A549 (cell line): ENCODE measurements around the gene GNG12. TPM values are rescaled to one million over a fixed set of nuclear protein-coding genes. Genes with fewer than 3 reads are reported as not detected.

Experiments
- ATAC-seq, 2 experiments: fragments of 200-7000 bp in 1 of 2; fragments of >200 bp in 1 of 2; cut with Nextera tagmentation in 1 of 2; cut with Tn5 transposase in 1 of 2; 3 replicates each; pipeline versions ENCODE4 v1.8.0 to v1.9.1; 2018 to 2020; ENCODE audit warnings: mild to moderate bottlenecking in 1 of 2, moderate library complexity in 1 of 2
- CTCF ChIA-PET: fragments of 300-600 bp; sonication (Branson Sonifier 250); formaldehyde crosslinking; extraction: SDS; loops from one replicate; lab custom pipeline; 2021; ENCODE audit warnings: antibody characterized with exemption, inconsistent platforms; lab: Yijun Ruan, JAX
- POLR2A ChIA-PET: fragments of 350-600 bp; formaldehyde crosslinking; extraction: SDS; loops from one replicate; lab custom pipeline; 2021; ENCODE audit warnings: antibody characterized with exemption, inconsistent platforms; lab: Yijun Ruan, JAX
- DNase-seq, 2 experiments: peaks; one replicate each; pipeline versions ENCODE4 v3.0.0 to v3.0.0-alpha.2; 2011 to 2016; ENCODE audit warnings: low read depth in 1 of 2, low spot score in 1 of 2
- FAIRE-seq: peaks from 2 replicates; lab custom pipeline; 2011; peaks lifted over from hg19 to GRCh38; lab: Jason Lieb, UNC
- H3K27ac ChIP-seq, 2 experiments: fragments of >200 bp; sonication (Bioruptor Twin); formaldehyde crosslinking; 3 replicates each; pipeline ENCODE4 v1.5.1; 2016 to 2017
- H3K4me1 ChIP-seq: fragments of >200 bp; sonication (Bioruptor Twin); formaldehyde crosslinking; 3 replicates; pipeline ENCODE4 v1.6.1; 2016
- H3K4me2 ChIP-seq: fragments of >200 bp; sonication (Bioruptor Twin); formaldehyde crosslinking; 3 replicates; pipeline ENCODE4 v1.6.1; 2016
- H3K4me3 ChIP-seq: fragments of >200 bp; sonication (Bioruptor Twin); formaldehyde crosslinking; 3 replicates; pipeline ENCODE4 v1.5.1; 2016
- H3K9me3 ChIP-seq: fragments of >200 bp; sonication (Bioruptor Twin); formaldehyde crosslinking; 3 replicates; pipeline ENCODE4 v1.6.1; 2016
- CBX8 ChIP-seq: fragments of 200-600 bp; sonication (generic); IDR thresholded peaks from 2 replicates; pipeline ENCODE4 v1.6.1; 2016
- CHD2 ChIP-seq: fragments of 150-350 bp; IDR thresholded peaks from 2 replicates; pipeline ENCODE4 v1.6.1; 2014; ENCODE audit warnings: low read length; ENCODE audit not compliant: partially characterized antibody
- CHD4 ChIP-seq: fragments of 200-600 bp; sonication (generic); IDR thresholded peaks from 2 replicates; pipeline ENCODE4 v1.6.1; 2016; ENCODE audit warnings: antibody characterized with exemption, mild to moderate bottlenecking, borderline replicate concordance
- EHF ChIP-seq: fragments of 250-450 bp; sonication (Bioruptor Pico); IDR thresholded peaks from 2 replicates; pipeline ENCODE4 v1.5.0; 2020; ENCODE audit warnings: mild to moderate bottlenecking
- EHMT2 ChIP-seq: fragments of 200-600 bp; sonication (generic); IDR thresholded peaks from 2 replicates; pipeline ENCODE4 v1.6.1; 2016; ENCODE audit warnings: antibody characterized with exemption, low read depth, mild to moderate bottlenecking, moderate library complexity
- ESRRA ChIP-seq: fragments of 150-350 bp; IDR thresholded peaks from 2 replicates; pipeline ENCODE4 v1.6.1; 2014; ENCODE audit warnings: mild to moderate bottlenecking, low read length, borderline replicate concordance
- FOSB ChIP-seq: fragments of 250-450 bp; sonication (Bioruptor Pico); IDR thresholded peaks from 2 replicates; pipeline ENCODE4 v1.5.0; 2020; ENCODE audit warnings: mild to moderate bottlenecking, moderate library complexity
- HEYL ChIP-seq: fragments of 250-450 bp; sonication (Bioruptor Pico); IDR thresholded peaks from 2 replicates; pipeline ENCODE4 v1.8.0; 2021; ENCODE audit warnings: mild to moderate bottlenecking, moderate library complexity
- HOXB5 ChIP-seq: fragments of 250-450 bp; sonication (Bioruptor Pico); IDR thresholded peaks from 2 replicates; pipeline ENCODE4 v1.5.0; 2020; ENCODE audit warnings: mild to moderate bottlenecking, moderate library complexity
- KDM5A ChIP-seq: fragments of 200-600 bp; sonication (generic); IDR thresholded peaks from 2 replicates; pipeline ENCODE4 v1.6.1; 2016; ENCODE audit warnings: antibody characterized with exemption, mild to moderate bottlenecking
- MAZ ChIP-seq: fragments of 150-350 bp; IDR thresholded peaks from 2 replicates; pipeline ENCODE4 v1.6.1; 2014; ENCODE audit warnings: antibody characterized with exemption, low read depth, low read length, borderline replicate concordance
- MYC ChIP-seq: IDR thresholded peaks from 2 replicates; pipeline ENCODE4 v1.6.1; 2012; ENCODE audit warnings: mild to moderate bottlenecking, inconsistent platforms, low read length, improper control_type of control experiment, borderline replicate concordance
- PHF8 ChIP-seq: fragments of 200-600 bp; sonication (generic); IDR thresholded peaks from 2 replicates; pipeline ENCODE4 v1.6.1; 2016; ENCODE audit warnings: low read depth, mild to moderate bottlenecking, antibody characterized with exemption, moderate library complexity, borderline replicate concordance
- RAD21 ChIP-seq, 2 experiments: fragments of >200 bp in 1 of 2; sonication (Bioruptor Twin) in 1 of 2; formaldehyde crosslinking in 1 of 2; IDR thresholded peaks in 1 of 2; conservative IDR thresholded peaks in 1 of 2; 2 replicates in 1 of 2; 3 replicates in 1 of 2; pipeline ENCODE4 v1.6.1; 2012 to 2018; ENCODE audit warnings: inconsistent platforms in 1 of 2
- RNF2 ChIP-seq: fragments of 200-600 bp; sonication (generic); IDR thresholded peaks from 2 replicates; pipeline ENCODE4 v1.6.1; 2016; ENCODE audit warnings: low read depth, mild to moderate bottlenecking, antibody characterized with exemption, moderate library complexity, borderline replicate concordance
- SMC3 ChIP-seq: fragments of >200 bp; sonication (Bioruptor Twin); formaldehyde crosslinking; IDR thresholded peaks from 3 replicates; pipeline ENCODE4 v1.6.1; 2018; ENCODE audit warnings: inconsistent platforms
- SREBF2 ChIP-seq: fragments of 450-650 bp; IDR thresholded peaks from 2 replicates; pipeline ENCODE4 v1.6.1; 2014; ENCODE audit warnings: mild to moderate bottlenecking, moderate library complexity
- TFCP2L1 ChIP-seq: fragments of 250-450 bp; sonication (Bioruptor Pico); IDR thresholded peaks from 2 replicates; pipeline ENCODE4 v1.5.0; 2021; ENCODE audit warnings: mild to moderate bottlenecking
- ZC3H11A ChIP-seq: fragments of 450-650 bp; IDR thresholded peaks from 2 replicates; pipeline ENCODE4 v1.6.1; 2014; ENCODE audit warnings: antibody characterized with exemption, mild to moderate bottlenecking
- ZFP36 ChIP-seq: fragments of 450-650 bp; IDR thresholded peaks from 2 replicates; pipeline ENCODE4 v1.6.1; 2014; ENCODE audit warnings: borderline replicate concordance; ENCODE audit not compliant: partially characterized antibody
- ZNF302 ChIP-seq: fragments of 250-450 bp; sonication (Bioruptor Pico); IDR thresholded peaks from 2 replicates; pipeline ENCODE4 v1.9.0; 2021; ENCODE audit warnings: inconsistent platforms, mild to moderate bottlenecking, moderate library complexity
- WGBS: methylation state at CpG from one replicate; pipeline ENCODE4 v1.1.6; 2017; ENCODE audit errors: missing lambda C conversion rate; 5-methylcytosine and 5-hydroxymethylcytosine counted together
- polyA plus RNA-seq, 4 experiments: library from polyadenylated mRNA; depleted of rRNA in 3 of 4; stranded (reverse); fragments of >200 nt; fragmentation: RNase III in 1 of 4; extraction: RNeasy Plus Mini Kit Qiagen cat#74134 plus additional on column Dnase treatment in 1 of 4; gene quantifications; 2 replicates in 3 of 4; 3 replicates in 1 of 4; pipeline ENCODE4 v1.2.3, GENCODE V29; 2011 to 2017
- TF ChIP-seq, protein P1 (sequence below): IDR thresholded peaks from 2 replicates; pipeline ENCODE4 v1.6.1; 2012; ENCODE audit warnings: low read depth, borderline replicate concordance
- TF ChIP-seq, protein P2 (sequence below): fragments of >200 bp; sonication (Bioruptor Twin); formaldehyde crosslinking; IDR thresholded peaks from 2 replicates; pipeline ENCODE4 v1.6.1; 2016
- TF ChIP-seq, protein P3 (sequence below): fragments of >200 bp; sonication (Bioruptor Twin); formaldehyde crosslinking; IDR thresholded peaks from 3 replicates; pipeline ENCODE4 v1.6.1; 2016
- TF ChIP-seq, protein P4 (sequence below): fragments of 200-600 bp; sonication (generic); IDR thresholded peaks from 2 replicates; pipeline ENCODE4 v1.6.1; 2016; ENCODE audit warnings: antibody characterized with exemption, mild to moderate bottlenecking, moderate library complexity

GNG12 gene
- polyA plus RNA-seq, 2 of the 4 experiments (the other 2 are of a cell fraction), result 91.8 to 132 TPM

DNA sequence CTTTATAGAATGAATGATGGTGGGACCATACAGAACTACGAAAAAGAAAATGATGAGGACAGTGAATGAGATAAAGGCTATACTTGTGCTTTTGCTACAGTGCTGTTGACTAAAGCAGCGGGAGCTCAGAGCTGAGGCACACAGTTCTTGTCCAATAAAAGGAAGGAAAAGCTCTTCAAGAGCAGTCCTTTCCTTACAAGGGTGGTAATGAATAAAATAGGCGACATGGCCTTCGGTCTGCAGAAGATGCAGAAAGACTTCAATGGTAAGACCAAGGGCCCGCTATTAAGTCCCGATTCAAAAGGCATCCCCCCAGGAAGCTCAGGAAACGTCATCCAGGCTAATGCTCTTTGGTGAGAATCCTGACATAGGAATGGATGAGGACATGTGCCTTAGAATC is 44.4 kb downstream of the GNG12 start:
- H3K4me3 ChIP-seq, result no peak overlapping the region
- POLR2A ChIA-PET, result no interaction called here
- peaks cover 81% of the 10 kb centered on the region for H3K4me1 ChIP-seq
- no peak for TF ChIP-seq ESRRA
- TF ChIP-seq CHD4, result no peak
- TF ChIP-seq, protein P1, sequence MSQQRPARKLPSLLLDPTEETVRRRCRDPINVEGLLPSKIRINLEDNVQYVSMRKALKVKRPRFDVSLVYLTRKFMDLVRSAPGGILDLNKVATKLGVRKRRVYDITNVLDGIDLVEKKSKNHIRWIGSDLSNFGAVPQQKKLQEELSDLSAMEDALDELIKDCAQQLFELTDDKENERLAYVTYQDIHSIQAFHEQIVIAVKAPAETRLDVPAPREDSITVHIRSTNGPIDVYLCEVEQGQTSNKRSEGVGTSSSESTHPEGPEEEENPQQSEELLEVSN, result no peak
- no peak for TF ChIP-seq CHD2
- no peak for TF ChIP-seq SREBF2
- no peak for TF ChIP-seq TFCP2L1
- TF ChIP-seq, protein P2, sequence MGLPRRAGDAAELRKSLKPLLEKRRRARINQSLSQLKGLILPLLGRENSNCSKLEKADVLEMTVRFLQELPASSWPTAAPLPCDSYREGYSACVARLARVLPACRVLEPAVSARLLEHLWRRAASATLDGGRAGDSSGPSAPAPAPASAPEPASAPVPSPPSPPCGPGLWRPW, result no peak
- no peak for TF ChIP-seq FOSB (CRISPR knock-in tag)
- no peak for TF ChIP-seq RNF2
- no peak for TF ChIP-seq EHMT2
- no peak for TF ChIP-seq ZNF302 (CRISPR knock-in tag)
- TF ChIP-seq ZC3H11A, result no peak
- TF ChIP-seq HEYL (CRISPR knock-in tag), result no peak
- DNase-seq (no peak), ATAC-seq (no peak), FAIRE-seq (no peak)
- H3K4me2 ChIP-seq, result peak overlapping the region; percentile 21; the same call in 1 of the 3 replicates
- CTCF ChIA-PET, result interaction anchor here (0.6 to 3.8 kb wide), 5 partner anchors 18 to 261 kb away, joined by 3 to 24 read pairs (median 3); no protein-coding TSS in a partner anchor
- no peaks in the 10 kb centered on the region for H3K9me3 ChIP-seq
- peak overlapping the region in 1 of 2 experiments; percentile 71; a peak in 3 of 6 replicates for H3K27ac ChIP-seq
- 88% methylated on average over 7 of the region's 7 CpGs for WGBS

DNA sequence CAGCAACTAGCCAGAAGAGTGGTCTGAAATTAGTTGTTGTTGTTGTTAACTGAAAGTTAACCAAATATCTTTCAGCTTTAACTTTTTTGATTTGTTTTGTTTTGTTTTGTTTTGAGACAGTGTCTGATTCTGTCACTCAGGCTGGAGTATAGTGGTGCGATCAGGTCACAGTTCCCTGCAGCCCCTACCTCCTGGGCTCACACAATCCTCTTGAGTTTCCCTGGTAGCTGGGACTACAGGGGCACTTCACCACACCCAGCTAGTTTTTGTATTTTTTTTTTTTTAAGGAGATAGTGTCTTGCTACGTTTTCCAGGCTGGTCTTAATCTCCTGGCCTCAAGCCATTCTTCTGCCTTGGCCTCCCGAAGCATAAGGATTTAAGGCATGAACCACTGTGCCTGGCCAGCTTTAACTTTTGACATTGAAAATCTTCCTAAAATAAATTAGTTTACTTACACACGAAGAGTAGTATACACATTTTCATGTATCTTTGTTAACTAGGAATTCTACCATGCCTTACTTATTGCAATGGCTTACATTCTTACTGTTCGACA is 45.0 kb downstream of the GNG12 start:
- no peak for ATAC-seq
- FAIRE-seq, result no peak
- DNase-seq, result no peak
- Histone ChIP-seq H3K4me2 (no peak overlapping the region; the same call in 2 of the 3 replicates), H3K27ac (peak overlapping the region in 1 of 2 experiments; percentile 71; a peak in 3 of 6 replicates), H3K4me3 (no peak overlapping the region), H3K4me1 (peaks cover 75% of the 10 kb centered on the region), H3K9me3 (no peaks in the 10 kb centered on the region)
- TF ChIP-seq RAD21 (conservative IDR thresholded peaks at IDR 0.05 in 1 of 2, IDR thresholded peaks at IDR 0.05 in 1 of 2), result no peak
- TF ChIP-seq CBX8, result no peak
- no peak for TF ChIP-seq PHF8
- TF ChIP-seq SMC3, result no peak
- no peak for TF ChIP-seq HOXB5
- TF ChIP-seq EHF (CRISPR knock-in tag), result no peak
- TF ChIP-seq ZFP36, result no peak
- TF ChIP-seq MAZ, result no peak
- TF ChIP-seq MYC, result no peak
- no peak for TF ChIP-seq EHMT2
- no peak for TF ChIP-seq KDM5A
- TF ChIP-seq ZC3H11A, result no peak
- TF ChIP-seq, protein P3, sequence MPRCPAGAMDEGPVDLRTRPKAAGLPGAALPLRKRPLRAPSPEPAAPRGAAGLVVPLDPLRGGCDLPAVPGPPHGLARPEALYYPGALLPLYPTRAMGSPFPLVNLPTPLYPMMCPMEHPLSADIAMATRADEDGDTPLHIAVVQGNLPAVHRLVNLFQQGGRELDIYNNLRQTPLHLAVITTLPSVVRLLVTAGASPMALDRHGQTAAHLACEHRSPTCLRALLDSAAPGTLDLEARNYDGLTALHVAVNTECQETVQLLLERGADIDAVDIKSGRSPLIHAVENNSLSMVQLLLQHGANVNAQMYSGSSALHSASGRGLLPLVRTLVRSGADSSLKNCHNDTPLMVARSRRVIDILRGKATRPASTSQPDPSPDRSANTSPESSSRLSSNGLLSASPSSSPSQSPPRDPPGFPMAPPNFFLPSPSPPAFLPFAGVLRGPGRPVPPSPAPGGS, result no peak
- TF ChIP-seq, protein P4, sequence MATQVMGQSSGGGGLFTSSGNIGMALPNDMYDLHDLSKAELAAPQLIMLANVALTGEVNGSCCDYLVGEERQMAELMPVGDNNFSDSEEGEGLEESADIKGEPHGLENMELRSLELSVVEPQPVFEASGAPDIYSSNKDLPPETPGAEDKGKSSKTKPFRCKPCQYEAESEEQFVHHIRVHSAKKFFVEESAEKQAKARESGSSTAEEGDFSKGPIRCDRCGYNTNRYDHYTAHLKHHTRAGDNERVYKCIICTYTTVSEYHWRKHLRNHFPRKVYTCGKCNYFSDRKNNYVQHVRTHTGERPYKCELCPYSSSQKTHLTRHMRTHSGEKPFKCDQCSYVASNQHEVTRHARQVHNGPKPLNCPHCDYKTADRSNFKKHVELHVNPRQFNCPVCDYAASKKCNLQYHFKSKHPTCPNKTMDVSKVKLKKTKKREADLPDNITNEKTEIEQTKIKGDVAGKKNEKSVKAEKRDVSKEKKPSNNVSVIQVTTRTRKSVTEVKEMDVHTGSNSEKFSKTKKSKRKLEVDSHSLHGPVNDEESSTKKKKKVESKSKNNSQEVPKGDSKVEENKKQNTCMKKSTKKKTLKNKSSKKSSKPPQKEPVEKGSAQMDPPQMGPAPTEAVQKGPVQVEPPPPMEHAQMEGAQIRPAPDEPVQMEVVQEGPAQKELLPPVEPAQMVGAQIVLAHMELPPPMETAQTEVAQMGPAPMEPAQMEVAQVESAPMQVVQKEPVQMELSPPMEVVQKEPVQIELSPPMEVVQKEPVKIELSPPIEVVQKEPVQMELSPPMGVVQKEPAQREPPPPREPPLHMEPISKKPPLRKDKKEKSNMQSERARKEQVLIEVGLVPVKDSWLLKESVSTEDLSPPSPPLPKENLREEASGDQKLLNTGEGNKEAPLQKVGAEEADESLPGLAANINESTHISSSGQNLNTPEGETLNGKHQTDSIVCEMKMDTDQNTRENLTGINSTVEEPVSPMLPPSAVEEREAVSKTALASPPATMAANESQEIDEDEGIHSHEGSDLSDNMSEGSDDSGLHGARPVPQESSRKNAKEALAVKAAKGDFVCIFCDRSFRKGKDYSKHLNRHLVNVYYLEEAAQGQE, result no peak
- ChIA-PET CTCF (interaction anchor here (0.9 to 3.8 kb wide), 4 partner anchors 17 to 253 kb away, joined by 3 to 24 read pairs (median 8); no protein-coding TSS in a partner anchor), POLR2A (interaction anchor here (0.6 kb wide), 1 partner anchor 104 kb away, joined by 3 read pairs; the partner anchor contains the start of gene GADD45A)
- 73% methylated on average over 5 of the region's 5 CpGs for WGBS
